SK-N-SH (cell line): ENCODE measurements around the gene ICOSLG. TPM values are rescaled to one million over a fixed set of nuclear protein-coding genes. Genes with fewer than 3 reads are reported as not detected.

Experiments
- CTCF ChIA-PET: fragments of 300-600, 350-600 bp; formaldehyde crosslinking; extraction: SDS; loops from one replicate; lab custom pipeline; 2021; lab: Yijun Ruan, JAX
- POLR2A ChIA-PET: fragments of 350-600 bp; sonication (Branson Sonifier 250); formaldehyde crosslinking; extraction: SDS; loops from one replicate; lab custom pipeline; 2020; ENCODE audit warnings: antibody characterized with exemption, inconsistent platforms; lab: Yijun Ruan, JAX
- DNase-seq: peaks from one replicate; pipeline ENCODE4 v3.0.0; 2012
- H2AFZ ChIP-seq: fragments of 200-600 bp; sonication (generic); 2 replicates; pipeline ENCODE4 v1.8.1; 2016; ENCODE audit warnings: antibody characterized with exemption, mild to moderate bottlenecking, low read depth
- H3F3A ChIP-seq: fragments of 200-600 bp; sonication (generic); replicated peaks from 2 replicates; pipeline ENCODE3; 2016; ENCODE audit warnings: antibody characterized with exemption, mild to moderate bottlenecking; ENCODE audit not compliant: insufficient read depth
- H3K27ac ChIP-seq, 2 experiments: fragments of 200-500 bp in 1 of 2; fragments of 200-600 bp in 1 of 2; sonication (Bioruptor generic) in 1 of 2; sonication (generic), shearing (Covaris generic) in 1 of 2; 2 replicates each; pipeline versions ENCODE4 v1.5.1 to v1.6.1; 2014 to 2016; ENCODE audit warnings: low read depth in 2 of 2, inconsistent platforms in 1 of 2, low read length in 1 of 2, mild to moderate bottlenecking in 1 of 2, mixed read lengths in 1 of 2
- H3K27me3 ChIP-seq: fragments of 200-600 bp; sonication (generic), shearing (Covaris generic); 2 replicates; pipeline ENCODE4 v1.6.1; 2016; ENCODE audit warnings: mixed run types; ENCODE audit not compliant: insufficient read depth
- H3K36me3 ChIP-seq, 2 experiments: fragments of 200-500 bp in 1 of 2; fragments of 200-600 bp in 1 of 2; sonication (Bioruptor generic) in 1 of 2; sonication (generic) in 1 of 2; replicated peaks in 1 of 2; 2 replicates each; pipeline versions ENCODE3 to v1.5.1; 2014 to 2016; ENCODE audit warnings: low read length in 1 of 2, mild to moderate bottlenecking in 1 of 2; ENCODE audit not compliant: insufficient read depth in 2 of 2, control insufficient read depth in 1 of 2
- H3K4me1 ChIP-seq, 2 experiments: fragments of 200-500 bp in 1 of 2; fragments of 200-600 bp in 1 of 2; sonication (Bioruptor generic) in 1 of 2; sonication (generic), shearing (Covaris generic) in 1 of 2; 2 replicates each; pipeline versions ENCODE4 v1.5.1 to v1.6.1; 2014 to 2016; ENCODE audit warnings: low read depth in 1 of 2, low read length in 1 of 2, mixed run types in 1 of 2; ENCODE audit not compliant: insufficient read depth in 2 of 2, control insufficient read depth in 1 of 2
- H3K4me2 ChIP-seq: fragments of 200-600 bp; sonication (generic), shearing (Covaris generic); 2 replicates; pipeline ENCODE4 v1.6.1; 2017; ENCODE audit warnings: mixed run types
- H3K4me3 ChIP-seq, 2 experiments: fragments of 200-500 bp in 1 of 2; fragments of 200-600 bp in 1 of 2; sonication (Bioruptor generic) in 1 of 2; sonication (generic), shearing (Covaris generic) in 1 of 2; 2 replicates each; pipeline versions ENCODE4 v1.5.1 to v1.8.1; 2014 to 2016; ENCODE audit warnings: low read depth in 2 of 2, inconsistent platforms in 1 of 2, low read length in 1 of 2, mild to moderate bottlenecking in 1 of 2, mixed read lengths in 1 of 2, moderate library complexity in 1 of 2
- H3K79me2 ChIP-seq: fragments of 200-600 bp; sonication (generic); 2 replicates; pipeline ENCODE4 v1.8.1; 2017; ENCODE audit warnings: mild to moderate bottlenecking; ENCODE audit not compliant: insufficient read depth
- H3K9ac ChIP-seq: fragments of 200-600 bp; sonication (generic); 2 replicates; pipeline ENCODE4 v1.6.1; 2017; ENCODE audit warnings: mixed run types
- H3K9me2 ChIP-seq: fragments of 200-600 bp; sonication (generic); 2 replicates; pipeline ENCODE4 v1.6.1; 2017; ENCODE audit warnings: mixed run types
- H3K9me3 ChIP-seq: fragments of 200-600 bp; sonication (generic); 2 replicates; pipeline ENCODE4 v1.6.1; 2017; ENCODE audit warnings: mixed run types, mild to moderate bottlenecking, moderate library complexity
- H4K20me1 ChIP-seq: fragments of 200-600 bp; sonication (generic); 2 replicates; pipeline ENCODE4 v1.6.1; 2017; ENCODE audit warnings: mild to moderate bottlenecking, mixed run types; ENCODE audit not compliant: insufficient read depth
- CHD2 ChIP-seq: fragments of 150-350 bp; IDR thresholded peaks from 2 replicates; pipeline ENCODE4 v1.6.1; 2018; ENCODE audit warnings: low read length; ENCODE audit not compliant: partially characterized antibody
- ELF1 ChIP-seq: IDR thresholded peaks from 2 replicates; pipeline ENCODE4 v1.4.0; 2012
- EP300 ChIP-seq, 2 experiments: IDR thresholded peaks; 2 replicates each; pipeline versions ENCODE4 v1.4.0 to v1.6.1; 2012; ENCODE audit warnings: borderline replicate concordance in 1 of 2, low read depth in 1 of 2, low read length in 1 of 2
- FOXM1 ChIP-seq: IDR thresholded peaks from 2 replicates; pipeline ENCODE4 v1.4.0; 2012; ENCODE audit warnings: low read depth, mild to moderate bottlenecking
- GABPA ChIP-seq: IDR thresholded peaks from 2 replicates; pipeline ENCODE4 v1.4.0; 2012; ENCODE audit warnings: low read depth, mild to moderate bottlenecking
- GATA2 ChIP-seq: sonication (generic); formaldehyde crosslinking; IDR thresholded peaks from 2 replicates; pipeline ENCODE4 v1.5.0; 2020; ENCODE audit warnings: mild to moderate bottlenecking, missing genetic modification reagents
- JUND ChIP-seq: IDR thresholded peaks from 2 replicates; pipeline ENCODE4 v1.4.0; 2012
- MEF2A ChIP-seq: IDR thresholded peaks from 2 replicates; pipeline ENCODE4 v1.4.0; 2012; ENCODE audit warnings: low read depth, borderline replicate concordance
- NFIC ChIP-seq: IDR thresholded peaks from 2 replicates; pipeline ENCODE4 v1.4.0; 2012; ENCODE audit warnings: borderline replicate concordance
- POLR2AphosphoS5 ChIP-seq: IDR thresholded peaks from 2 replicates; pipeline ENCODE4 v1.6.1; 2012; ENCODE audit warnings: low read depth, low read length
- RXRA ChIP-seq: IDR thresholded peaks from 2 replicates; pipeline ENCODE4 v1.4.0; 2012; ENCODE audit warnings: low read depth, mild to moderate bottlenecking, borderline replicate concordance
- SMC3 ChIP-seq: IDR thresholded peaks from 2 replicates; pipeline ENCODE4 v1.6.1; 2012; ENCODE audit warnings: low read depth, low read length, improper control_type of control experiment
- WGBS: methylation state at CpG from one replicate; pipeline ENCODE4 v1.1.6; 2017; ENCODE audit warnings: low lambda C conversion rate; 5-methylcytosine and 5-hydroxymethylcytosine counted together
- polyA plus RNA-seq, 3 experiments: library from polyadenylated mRNA; depleted of rRNA; stranded (reverse); fragments of >200 nt; gene quantifications; 2 replicates each; pipeline ENCODE4 v1.2.3, GENCODE V29; 2012
- TF ChIP-seq, protein P1 (sequence below): IDR thresholded peaks from 2 replicates; pipeline ENCODE4 v1.4.0; 2012; ENCODE audit warnings: low read depth, borderline replicate concordance
- TF ChIP-seq, protein P2 (sequence below): IDR thresholded peaks from 2 replicates; pipeline ENCODE4; 2012
- TF ChIP-seq, protein P3 (sequence below): fragments of 200-600 bp; sonication (generic); IDR thresholded peaks from 2 replicates; pipeline ENCODE4 v1.6.1; 2017; ENCODE audit warnings: antibody characterized with exemption, mild to moderate bottlenecking, moderate library complexity
- TF ChIP-seq, protein P4 (sequence below): fragments of 150-350 bp; IDR thresholded peaks from 2 replicates; pipeline ENCODE4 v1.6.1; 2017; ENCODE audit warnings: antibody characterized with exemption, low read length, low read depth, borderline replicate concordance
- TF ChIP-seq, protein P5 (sequence below): IDR thresholded peaks from 2 replicates; pipeline ENCODE4 v1.6.1; 2012; ENCODE audit warnings: mild to moderate bottlenecking, low read depth, low read length, moderate library complexity
- TF ChIP-seq, protein P6 (sequence below): fragments of 150-350 bp; IDR thresholded peaks from 2 replicates; pipeline ENCODE4 v1.6.1; 2016; ENCODE audit warnings: mild to moderate bottlenecking, low read depth, low read length

Gene ICOSLG
- polyA plus RNA-seq, 1 of the 3 experiments (the other 2 are of a cell fraction), result 0.43 TPM

DNA sequence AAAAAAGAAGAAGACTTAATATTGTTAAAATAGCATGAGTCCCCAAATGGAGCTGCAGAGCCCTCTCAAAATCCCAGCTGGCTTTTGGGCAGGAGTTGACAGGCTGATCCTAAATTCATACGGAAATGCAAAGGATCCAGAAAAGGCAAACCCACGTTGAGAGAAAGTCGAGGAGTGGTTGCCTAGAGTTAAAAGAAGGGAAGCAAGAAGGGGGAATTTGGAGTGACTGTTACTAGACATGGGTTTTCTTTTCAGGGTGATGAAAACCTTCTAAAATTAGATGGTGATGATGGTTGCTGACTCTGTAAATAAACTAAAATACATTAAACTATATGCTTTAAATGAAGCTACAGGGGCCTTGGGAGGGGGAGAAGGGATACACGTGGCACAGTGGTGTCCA, 19.3 kb upstream of the ICOSLG start:
- 20% methylated on average over 4 of the region's 4 CpGs for WGBS
- H3K9me2 ChIP-seq, result no peaks in the 10 kb centered on the region
- no peak overlapping the region for H3K27ac ChIP-seq
- POLR2A ChIA-PET, result no interaction called here
- no peak overlapping the region for H3K4me3 ChIP-seq
- no peaks in the 10 kb centered on the region for H3F3A ChIP-seq
- no peak for DNase-seq
- no peaks in the 10 kb centered on the region for H3K27me3 ChIP-seq
- H3K9me3 ChIP-seq, result no peaks in the 10 kb centered on the region
- no peaks in the 10 kb centered on the region for H3K36me3 ChIP-seq
- TF ChIP-seq, protein P1, sequence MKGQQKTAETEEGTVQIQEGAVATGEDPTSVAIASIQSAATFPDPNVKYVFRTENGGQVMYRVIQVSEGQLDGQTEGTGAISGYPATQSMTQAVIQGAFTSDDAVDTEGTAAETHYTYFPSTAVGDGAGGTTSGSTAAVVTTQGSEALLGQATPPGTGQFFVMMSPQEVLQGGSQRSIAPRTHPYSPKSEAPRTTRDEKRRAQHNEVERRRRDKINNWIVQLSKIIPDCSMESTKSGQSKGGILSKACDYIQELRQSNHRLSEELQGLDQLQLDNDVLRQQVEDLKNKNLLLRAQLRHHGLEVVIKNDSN, result no peak
- no peak for TF ChIP-seq FOXM1
- TF ChIP-seq EP300 (IDR thresholded peaks at IDR 0.05; ENCODE audit: borderline replicate concordance in 1 of 2, low read depth in 1 of 2, low read length in 1 of 2), result no peak
- TF ChIP-seq NFIC, result no peak
- no peak for TF ChIP-seq SMC3
- TF ChIP-seq GABPA, result no peak
- TF ChIP-seq CHD2, result no peak
- no peak for TF ChIP-seq RXRA
- TF ChIP-seq GATA2 (CRISPR knock-in tag), result no peak
- TF ChIP-seq, protein P2, sequence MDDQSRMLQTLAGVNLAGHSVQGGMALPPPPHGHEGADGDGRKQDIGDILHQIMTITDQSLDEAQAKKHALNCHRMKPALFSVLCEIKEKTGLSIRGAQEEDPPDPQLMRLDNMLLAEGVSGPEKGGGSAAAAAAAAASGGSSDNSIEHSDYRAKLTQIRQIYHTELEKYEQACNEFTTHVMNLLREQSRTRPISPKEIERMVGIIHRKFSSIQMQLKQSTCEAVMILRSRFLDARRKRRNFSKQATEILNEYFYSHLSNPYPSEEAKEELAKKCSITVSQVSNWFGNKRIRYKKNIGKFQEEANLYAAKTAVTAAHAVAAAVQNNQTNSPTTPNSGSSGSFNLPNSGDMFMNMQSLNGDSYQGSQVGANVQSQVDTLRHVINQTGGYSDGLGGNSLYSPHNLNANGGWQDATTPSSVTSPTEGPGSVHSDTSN, result no peak
- TF ChIP-seq ELF1, result no peak
- TF ChIP-seq, protein P3, sequence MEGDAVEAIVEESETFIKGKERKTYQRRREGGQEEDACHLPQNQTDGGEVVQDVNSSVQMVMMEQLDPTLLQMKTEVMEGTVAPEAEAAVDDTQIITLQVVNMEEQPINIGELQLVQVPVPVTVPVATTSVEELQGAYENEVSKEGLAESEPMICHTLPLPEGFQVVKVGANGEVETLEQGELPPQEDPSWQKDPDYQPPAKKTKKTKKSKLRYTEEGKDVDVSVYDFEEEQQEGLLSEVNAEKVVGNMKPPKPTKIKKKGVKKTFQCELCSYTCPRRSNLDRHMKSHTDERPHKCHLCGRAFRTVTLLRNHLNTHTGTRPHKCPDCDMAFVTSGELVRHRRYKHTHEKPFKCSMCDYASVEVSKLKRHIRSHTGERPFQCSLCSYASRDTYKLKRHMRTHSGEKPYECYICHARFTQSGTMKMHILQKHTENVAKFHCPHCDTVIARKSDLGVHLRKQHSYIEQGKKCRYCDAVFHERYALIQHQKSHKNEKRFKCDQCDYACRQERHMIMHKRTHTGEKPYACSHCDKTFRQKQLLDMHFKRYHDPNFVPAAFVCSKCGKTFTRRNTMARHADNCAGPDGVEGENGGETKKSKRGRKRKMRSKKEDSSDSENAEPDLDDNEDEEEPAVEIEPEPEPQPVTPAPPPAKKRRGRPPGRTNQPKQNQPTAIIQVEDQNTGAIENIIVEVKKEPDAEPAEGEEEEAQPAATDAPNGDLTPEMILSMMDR, result no peak
- TF ChIP-seq, protein P4, sequence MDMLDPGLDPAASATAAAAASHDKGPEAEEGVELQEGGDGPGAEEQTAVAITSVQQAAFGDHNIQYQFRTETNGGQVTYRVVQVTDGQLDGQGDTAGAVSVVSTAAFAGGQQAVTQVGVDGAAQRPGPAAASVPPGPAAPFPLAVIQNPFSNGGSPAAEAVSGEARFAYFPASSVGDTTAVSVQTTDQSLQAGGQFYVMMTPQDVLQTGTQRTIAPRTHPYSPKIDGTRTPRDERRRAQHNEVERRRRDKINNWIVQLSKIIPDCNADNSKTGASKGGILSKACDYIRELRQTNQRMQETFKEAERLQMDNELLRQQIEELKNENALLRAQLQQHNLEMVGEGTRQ, result no peak
- TF ChIP-seq, protein P5, sequence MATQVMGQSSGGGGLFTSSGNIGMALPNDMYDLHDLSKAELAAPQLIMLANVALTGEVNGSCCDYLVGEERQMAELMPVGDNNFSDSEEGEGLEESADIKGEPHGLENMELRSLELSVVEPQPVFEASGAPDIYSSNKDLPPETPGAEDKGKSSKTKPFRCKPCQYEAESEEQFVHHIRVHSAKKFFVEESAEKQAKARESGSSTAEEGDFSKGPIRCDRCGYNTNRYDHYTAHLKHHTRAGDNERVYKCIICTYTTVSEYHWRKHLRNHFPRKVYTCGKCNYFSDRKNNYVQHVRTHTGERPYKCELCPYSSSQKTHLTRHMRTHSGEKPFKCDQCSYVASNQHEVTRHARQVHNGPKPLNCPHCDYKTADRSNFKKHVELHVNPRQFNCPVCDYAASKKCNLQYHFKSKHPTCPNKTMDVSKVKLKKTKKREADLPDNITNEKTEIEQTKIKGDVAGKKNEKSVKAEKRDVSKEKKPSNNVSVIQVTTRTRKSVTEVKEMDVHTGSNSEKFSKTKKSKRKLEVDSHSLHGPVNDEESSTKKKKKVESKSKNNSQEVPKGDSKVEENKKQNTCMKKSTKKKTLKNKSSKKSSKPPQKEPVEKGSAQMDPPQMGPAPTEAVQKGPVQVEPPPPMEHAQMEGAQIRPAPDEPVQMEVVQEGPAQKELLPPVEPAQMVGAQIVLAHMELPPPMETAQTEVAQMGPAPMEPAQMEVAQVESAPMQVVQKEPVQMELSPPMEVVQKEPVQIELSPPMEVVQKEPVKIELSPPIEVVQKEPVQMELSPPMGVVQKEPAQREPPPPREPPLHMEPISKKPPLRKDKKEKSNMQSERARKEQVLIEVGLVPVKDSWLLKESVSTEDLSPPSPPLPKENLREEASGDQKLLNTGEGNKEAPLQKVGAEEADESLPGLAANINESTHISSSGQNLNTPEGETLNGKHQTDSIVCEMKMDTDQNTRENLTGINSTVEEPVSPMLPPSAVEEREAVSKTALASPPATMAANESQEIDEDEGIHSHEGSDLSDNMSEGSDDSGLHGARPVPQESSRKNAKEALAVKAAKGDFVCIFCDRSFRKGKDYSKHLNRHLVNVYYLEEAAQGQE, result no peak
- TF ChIP-seq, protein P6, sequence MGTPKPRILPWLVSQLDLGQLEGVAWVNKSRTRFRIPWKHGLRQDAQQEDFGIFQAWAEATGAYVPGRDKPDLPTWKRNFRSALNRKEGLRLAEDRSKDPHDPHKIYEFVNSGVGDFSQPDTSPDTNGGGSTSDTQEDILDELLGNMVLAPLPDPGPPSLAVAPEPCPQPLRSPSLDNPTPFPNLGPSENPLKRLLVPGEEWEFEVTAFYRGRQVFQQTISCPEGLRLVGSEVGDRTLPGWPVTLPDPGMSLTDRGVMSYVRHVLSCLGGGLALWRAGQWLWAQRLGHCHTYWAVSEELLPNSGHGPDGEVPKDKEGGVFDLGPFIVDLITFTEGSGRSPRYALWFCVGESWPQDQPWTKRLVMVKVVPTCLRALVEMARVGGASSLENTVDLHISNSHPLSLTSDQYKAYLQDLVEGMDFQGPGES, result no peak
- no peak for TF ChIP-seq JUND
- TF ChIP-seq POLR2AphosphoS5, result no peak
- no peak for TF ChIP-seq MEF2A
- CTCF ChIA-PET, result no interaction called here
- no peak overlapping the region for H3K4me2 ChIP-seq
- H4K20me1 ChIP-seq, result no peaks in the 10 kb centered on the region
- H2AFZ ChIP-seq, result no peak overlapping the region
- H3K4me1 ChIP-seq, result no peaks in the 10 kb centered on the region
- no peaks in the 10 kb centered on the region for H3K79me2 ChIP-seq
- no peak overlapping the region for H3K9ac ChIP-seq
